A549 (cell line): ENCODE measurements around the gene ABCA2. TPM values are rescaled to one million over a fixed set of nuclear protein-coding genes. Genes with fewer than 3 reads are reported as not detected.

Source experiments
- ATAC-seq, 2 experiments: fragments of 200-7000 bp in 1 of 2; fragments of >200 bp in 1 of 2; cut with Nextera tagmentation in 1 of 2; cut with Tn5 transposase in 1 of 2; 3 replicates each; pipeline versions ENCODE4 v1.8.0 to v1.9.1; 2018 to 2020; ENCODE audit warnings: mild to moderate bottlenecking in 1 of 2, moderate library complexity in 1 of 2
- CTCF ChIA-PET: fragments of 300-600 bp; sonication (Branson Sonifier 250); formaldehyde crosslinking; extraction: SDS; loops from one replicate; lab custom pipeline; 2021; ENCODE audit warnings: antibody characterized with exemption, inconsistent platforms; lab: Yijun Ruan, JAX
- POLR2A ChIA-PET: fragments of 350-600 bp; formaldehyde crosslinking; extraction: SDS; loops from one replicate; lab custom pipeline; 2021; ENCODE audit warnings: antibody characterized with exemption, inconsistent platforms; lab: Yijun Ruan, JAX
- DNase-seq, 2 experiments: peaks; one replicate each; pipeline versions ENCODE4 v3.0.0 to v3.0.0-alpha.2; 2011 to 2016; ENCODE audit warnings: low read depth in 1 of 2, low spot score in 1 of 2
- FAIRE-seq: peaks from 2 replicates; lab custom pipeline; 2011; peaks lifted over from hg19 to GRCh38; lab: Jason Lieb, UNC
- H3K27ac ChIP-seq, 2 experiments: fragments of >200 bp; sonication (Bioruptor Twin); formaldehyde crosslinking; 3 replicates each; pipeline ENCODE4 v1.5.1; 2016 to 2017
- H3K4me1 ChIP-seq: fragments of >200 bp; sonication (Bioruptor Twin); formaldehyde crosslinking; 3 replicates; pipeline ENCODE4 v1.6.1; 2016
- H3K4me2 ChIP-seq: fragments of >200 bp; sonication (Bioruptor Twin); formaldehyde crosslinking; 3 replicates; pipeline ENCODE4 v1.6.1; 2016
- H3K4me3 ChIP-seq: fragments of >200 bp; sonication (Bioruptor Twin); formaldehyde crosslinking; 3 replicates; pipeline ENCODE4 v1.5.1; 2016
- H3K9me3 ChIP-seq: fragments of >200 bp; sonication (Bioruptor Twin); formaldehyde crosslinking; 3 replicates; pipeline ENCODE4 v1.6.1; 2016
- CBX2 ChIP-seq: fragments of 200-600 bp; sonication (generic); IDR thresholded peaks from 2 replicates; pipeline ENCODE4 v1.6.1; 2016; ENCODE audit warnings: low read depth, mild to moderate bottlenecking, borderline replicate concordance
- CTCF ChIP-seq: fragments of >200 bp; sonication (Bioruptor Twin); formaldehyde crosslinking; IDR thresholded peaks from 3 replicates; pipeline ENCODE4 v1.5.1; 2016
- E2F6 ChIP-seq: IDR thresholded peaks from 2 replicates; pipeline ENCODE4 v1.6.1; 2012; ENCODE audit warnings: low read depth, borderline replicate concordance
- FOXS1 ChIP-seq: fragments of 250-450 bp; sonication (Bioruptor Pico); IDR thresholded peaks from 2 replicates; pipeline ENCODE4 v1.5.0; 2020; ENCODE audit warnings: mild to moderate bottlenecking, moderate library complexity
- HES2 ChIP-seq: fragments of >200 bp; sonication (Bioruptor Twin); formaldehyde crosslinking; IDR thresholded peaks from 2 replicates; pipeline ENCODE4 v1.6.1; 2016
- HMGXB4 ChIP-seq: fragments of 250-450 bp; sonication (Bioruptor Pico); IDR thresholded peaks from 2 replicates; pipeline ENCODE4 v1.5.0; 2021; ENCODE audit warnings: mild to moderate bottlenecking, moderate library complexity, borderline replicate concordance
- JUN ChIP-seq, 2 experiments: fragments of >200 bp; sonication (Bioruptor Twin); formaldehyde crosslinking; IDR thresholded peaks; 2 replicates in 1 of 2; 3 replicates in 1 of 2; pipeline ENCODE4 v1.6.1; 2016 to 2017
- JUNB ChIP-seq: fragments of >200 bp; sonication (Bioruptor Twin); formaldehyde crosslinking; IDR thresholded peaks from 2 replicates; pipeline ENCODE4 v1.6.1; 2016
- MAFK ChIP-seq: fragments of 450-650 bp; IDR thresholded peaks from 2 replicates; pipeline ENCODE4 v1.6.1; 2014; ENCODE audit not compliant: partially characterized antibody
- NFE2L2 ChIP-seq: fragments of 150-350 bp; conservative IDR thresholded peaks from 2 replicates; pipeline ENCODE4 v1.6.1; 2014; ENCODE audit warnings: low read length
- PHF8 ChIP-seq: fragments of 200-600 bp; sonication (generic); IDR thresholded peaks from 2 replicates; pipeline ENCODE4 v1.6.1; 2016; ENCODE audit warnings: low read depth, mild to moderate bottlenecking, antibody characterized with exemption, moderate library complexity, borderline replicate concordance
- RAD21 ChIP-seq, 2 experiments: fragments of >200 bp in 1 of 2; sonication (Bioruptor Twin) in 1 of 2; formaldehyde crosslinking in 1 of 2; IDR thresholded peaks in 1 of 2; conservative IDR thresholded peaks in 1 of 2; 2 replicates in 1 of 2; 3 replicates in 1 of 2; pipeline ENCODE4 v1.6.1; 2012 to 2018; ENCODE audit warnings: inconsistent platforms in 1 of 2
- RARB ChIP-seq: fragments of 250-450 bp; sonication (Bioruptor Pico); IDR thresholded peaks from 2 replicates; pipeline ENCODE4 v1.8.0; 2021; ENCODE audit warnings: mild to moderate bottlenecking, moderate library complexity
- REST ChIP-seq: fragments of 200-600 bp; sonication (generic); IDR thresholded peaks from 2 replicates; pipeline ENCODE4 v1.6.1; 2016; ENCODE audit warnings: antibody characterized with exemption, mild to moderate bottlenecking, moderate library complexity
- SREBF2 ChIP-seq: fragments of 450-650 bp; IDR thresholded peaks from 2 replicates; pipeline ENCODE4 v1.6.1; 2014; ENCODE audit warnings: mild to moderate bottlenecking, moderate library complexity
- TP53 ChIP-seq: fragments of 250-450 bp; sonication (Bioruptor Pico); IDR thresholded peaks from 2 replicates; pipeline ENCODE4 v1.5.0; 2021; ENCODE audit warnings: mild to moderate bottlenecking, moderate library complexity
- USF2 ChIP-seq: fragments of 450-650 bp; IDR thresholded peaks from 2 replicates; pipeline ENCODE4 v1.6.1; 2014; ENCODE audit warnings: antibody characterized with exemption
- WGBS: methylation state at CpG from one replicate; pipeline ENCODE4 v1.1.6; 2017; ENCODE audit errors: missing lambda C conversion rate; 5-methylcytosine and 5-hydroxymethylcytosine counted together
- polyA plus RNA-seq, 4 experiments: library from polyadenylated mRNA; depleted of rRNA in 3 of 4; stranded (reverse); fragments of >200 nt; fragmentation: RNase III in 1 of 4; extraction: RNeasy Plus Mini Kit Qiagen cat#74134 plus additional on column Dnase treatment in 1 of 4; gene quantifications; 2 replicates in 3 of 4; 3 replicates in 1 of 4; pipeline ENCODE4 v1.2.3, GENCODE V29; 2011 to 2017

ABCA2 gene
- polyA plus RNA-seq, 2 of the 4 experiments (the other 2 are of a cell fraction): 8.3 to 24.7 TPM

GRCh38 chr9:137040568-137040967, 12.5 kb upstream of the ABCA2 start:
- CTCF ChIA-PET: interaction anchor here (8.2 to 20.4 kb wide), 3 partner anchors 17 to 92 kb away, joined by 169 to 282 read pairs (median 207); partner anchors contain the start of genes ABCA2, C8G, FBXW5 and LCN12
- POLR2A ChIA-PET: no interaction called here
- Histone ChIP-seq H3K4me1 (peaks cover 16% of the 10 kb centered on the region), H3K27ac (no peak overlapping the region), H3K9me3 (no peaks in the 10 kb centered on the region), H3K4me2 (no peak overlapping the region)
- FAIRE-seq: no peak
- DNase-seq: no peak
- ATAC-seq: no peak; a peak in 1 of 6 replicates
- 85% methylated on average over 14 of the region's 23 CpGs for whole genome bisulfite sequencing
- TF ChIP-seq HMGXB4: no peak
- TF ChIP-seq MAFK: no peak
- TF ChIP-seq, all 56 proteins: peak for 0
- no peak overlapping the region for H3K4me3 ChIP-seq

- TF ChIP-seq REST (no peak), CBX2 (no peak), NFE2L2 (no peak), FOXS1 (CRISPR knock-in tag) (no peak), RARB (CRISPR knock-in tag) (no peak), CTCF (no peak), PHF8 (no peak), USF2 (no peak)
These were observed 11.8 kb upstream of the ABCA2 start for GRCh38 chr9:137039611-137040366.

GRCh38 chr9:137038916-137039315, 10.9 kb upstream of the ABCA2 start:
- Histone ChIP-seq H3K4me2 (no peak overlapping the region), H3K4me3 (no peak overlapping the region), H3K4me1 (peaks cover 17% of the 10 kb centered on the region), H3K9me3 (no peaks in the 10 kb centered on the region), H3K27ac (no peak overlapping the region)
- ChIA-PET CTCF (interaction anchor here (1.0 to 20.4 kb wide), 7 partner anchors 9 to 252 kb away, joined by 3 to 282 read pairs (median 7); partner anchors contain the start of genes ABCA2, C8G, FBXW5 and LCN12), POLR2A (no interaction called here)
- DNase-seq (no peak), ATAC-seq (no peak), FAIRE-seq (no peak)
- 65% methylated on average over 6 of the region's 9 CpGs for whole genome bisulfite sequencing
- TF ChIP-seq E2F6 (no peak), FOXS1 (CRISPR knock-in tag) (no peak), RAD21 (conservative IDR thresholded peaks at IDR 0.05 in 1 of 2, IDR thresholded peaks at IDR 0.05 in 1 of 2) (no peak), TP53 (CRISPR knock-in tag) (no peak), SREBF2 (no peak), NFE2L2 (no peak), HES2 (no peak), JUNB (no peak), REST (no peak), JUN (IDR thresholded peaks at IDR 0.05) (no peak)

More at GRCh38 chr9:137039611-137040366, 11.8 kb upstream of the ABCA2 start:
- POLR2A ChIA-PET: no interaction called here
- ATAC-seq: no peak
- no peak overlapping the region for H3K27ac ChIP-seq
- no peak overlapping the region for H3K4me3 ChIP-seq
- DNase-seq: no peak
- H3K4me1 ChIP-seq: peaks cover 19% of the 10 kb centered on the region
- no peak overlapping the region for H3K4me2 ChIP-seq
- H3K9me3 ChIP-seq: no peaks in the 10 kb centered on the region
- CTCF ChIA-PET: interaction anchor here (0.8 to 20.4 kb wide), 7 partner anchors 8 to 91 kb away, joined by 3 to 282 read pairs (median 5); partner anchors contain the start of genes ABCA2, C8G, FBXW5 and LCN12
- WGBS: 88% methylated on average over 25 of the region's 32 CpGs
- no peak for FAIRE-seq
